GM12892 (cell line): ENCODE data around the gene TTC27.

Source experiments
- POLR2A ChIP-seq: IDR thresholded peaks from 2 replicates; pipeline ENCODE4 v1.6.1; 2011; ENCODE audit warnings: low read depth, low read length, control low read depth
- POLR2AphosphoS5 ChIP-seq: IDR thresholded peaks from 2 replicates; pipeline ENCODE4 v1.6.1; 2011; ENCODE audit warnings: low read depth, low read length, control low read depth

DNA sequence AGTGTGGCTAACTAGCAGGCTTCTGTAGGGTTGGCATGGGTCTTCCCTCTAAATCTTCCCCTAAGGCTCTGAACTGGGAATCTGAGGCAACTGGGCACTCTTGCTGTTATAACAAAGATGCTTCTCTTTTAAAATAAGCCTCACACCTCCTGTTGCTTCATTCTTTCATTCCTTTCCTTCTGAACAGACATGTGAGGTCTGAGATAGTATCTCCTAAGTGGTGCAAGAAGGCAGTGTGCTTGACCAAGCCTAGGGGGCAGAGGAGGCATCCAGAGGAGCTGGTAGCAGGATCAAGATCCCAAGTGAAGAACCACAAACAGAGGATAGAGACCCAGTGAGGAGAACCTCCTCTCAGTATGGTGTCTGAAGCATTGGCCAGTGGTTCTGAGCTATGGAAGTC lies 90.9 kb downstream of the TTC27 start:
- TF ChIP-seq POLR2A (no peak), POLR2AphosphoS5 (no peak)
